Cardiac muscle cell (in vitro differentiated cells and primary cell): ENCODE measurements around the gene TNRC6C. TPM values are rescaled to one million over a fixed set of nuclear protein-coding genes. Genes with fewer than 3 reads are reported as not detected.

Source experiments
- DNase-seq, 2 donors: peaks; one replicate each; pipeline versions ENCODE4 v3.0.0 to v3.0.0-alpha.2; 2010 to 2017; ENCODE audit warnings: low read depth in 1 of 2, low spot score in 1 of 2
- H3K27ac ChIP-seq: fragments of 200-600 bp; sonication (generic); 2 replicates; pipeline ENCODE4 v1.5.1; 2016
- H3K27me3 ChIP-seq: fragments of 200-600 bp; sonication (generic); 2 replicates; pipeline ENCODE4 v1.6.0; 2016; ENCODE audit warnings: control low read depth
- H3K36me3 ChIP-seq: fragments of 200-600 bp; sonication (generic); 2 replicates; pipeline ENCODE4 v1.5.1; 2016; ENCODE audit warnings: control low read depth
- H3K4me1 ChIP-seq: fragments of 200-600 bp; sonication (generic); 2 replicates; pipeline ENCODE4 v1.8.1; 2017; ENCODE audit warnings: low read depth, mild to moderate bottlenecking, mixed run types
- H3K4me3 ChIP-seq: fragments of 200-600 bp; sonication (generic); 2 replicates; pipeline ENCODE4 v1.5.1; 2016; ENCODE audit warnings: mild to moderate bottlenecking
- H3K9me3 ChIP-seq: fragments of 200-600 bp; sonication (generic); 2 replicates; pipeline ENCODE4 v1.5.1; 2017; ENCODE audit warnings: low read depth, mild to moderate bottlenecking, control low read depth
- CTCF ChIP-seq: IDR thresholded peaks from 2 replicates; pipeline ENCODE4 v1.5.1; 2012; ENCODE audit warnings: low read depth, mild to moderate bottlenecking, low read length
- polyA plus RNA-seq: library from polyadenylated mRNA; unstranded; fragments of >200 nt; fragmentation: Nextera tagmentation; extraction: Ambion mirVana; gene quantifications from 2 replicates; pipeline ENCODE4 v1.2.1, GENCODE V29; 2016
- total RNA-seq: library from RNA; depleted of rRNA; stranded (reverse); fragments of >200 nt; gene quantifications from 2 replicates; pipeline ENCODE4 v1.2.3, GENCODE V29; 2016

TNRC6C gene
- total and polyA plus RNA-seq, 2 experiments from 2014 or later, result 6.5 to 13.3 TPM

GRCh38 chr17:78038748-78039288 is 80.3 kb downstream of the TNRC6C start:
- Histone ChIP-seq H3K4me1 (no peaks in the 10 kb centered on the region), H3K36me3 (peaks cover 5% of the 10 kb centered on the region), H3K9me3 (no peaks in the 10 kb centered on the region), H3K4me3 (no peak overlapping the region), H3K27me3 (no peaks in the 10 kb centered on the region), H3K27ac (no peak overlapping the region)
- TF ChIP-seq CTCF, result no peak
- DNase-seq, result no peak

- Histone ChIP-seq H3K27ac (no peak overlapping the region), H3K9me3 (no peaks in the 10 kb centered on the region), H3K4me1 (no peaks in the 10 kb centered on the region), H3K27me3 (no peaks in the 10 kb centered on the region), H3K36me3 (peaks cover 5% of the 10 kb centered on the region), H3K4me3 (no peak overlapping the region)
- TF ChIP-seq CTCF, result no peak
- DNase-seq, result no peak
These were observed 81.1 kb downstream of the TNRC6C start for GRCh38 chr17:78039581-78039980.

GRCh38 chr17:78040440-78041385 is 82.2 kb downstream of the TNRC6C start:
- H3K9me3 ChIP-seq, result no peaks in the 10 kb centered on the region
- no peaks in the 10 kb centered on the region for H3K4me1 ChIP-seq
- H3K27me3 ChIP-seq, result no peaks in the 10 kb centered on the region
- DNase-seq, result peak in 1 of 2 donors; percentile 65
- H3K27ac ChIP-seq, result peak overlapping the region; percentile 10
- H3K4me3 ChIP-seq, result no peak overlapping the region
- peak; percentile 11 for TF ChIP-seq CTCF
- H3K36me3 ChIP-seq, result peaks cover 2% of the 10 kb centered on the region

GRCh38 chr17:78041386-78042179 is 83.1 kb downstream of the TNRC6C start:
- H3K4me3 ChIP-seq, result no peak overlapping the region
- H3K9me3 ChIP-seq, result no peaks in the 10 kb centered on the region
- TF ChIP-seq CTCF, result no peak
- DNase-seq, result peak in 1 of 2 donors; percentile 32
- no peaks in the 10 kb centered on the region for H3K27me3 ChIP-seq
- no peaks in the 10 kb centered on the region for H3K36me3 ChIP-seq
- peak overlapping the region; percentile 10 for H3K27ac ChIP-seq
- H3K4me1 ChIP-seq, result no peaks in the 10 kb centered on the region

- H3K36me3 ChIP-seq, result no peaks in the 10 kb centered on the region
- no peak overlapping the region for H3K4me3 ChIP-seq
These were observed 84.0 kb downstream of the TNRC6C start for GRCh38 chr17:78042542-78042941.

More at GRCh38 chr17:78042542-78042941, 84.0 kb downstream of the TNRC6C start:
- H3K4me1 ChIP-seq, result no peaks in the 10 kb centered on the region
- no peak overlapping the region for H3K27ac ChIP-seq
- TF ChIP-seq CTCF, result no peak
- no peak for DNase-seq
- no peaks in the 10 kb centered on the region for H3K9me3 ChIP-seq
- no peaks in the 10 kb centered on the region for H3K27me3 ChIP-seq
